ENCODE results near the gene GALK1.

DNA sequence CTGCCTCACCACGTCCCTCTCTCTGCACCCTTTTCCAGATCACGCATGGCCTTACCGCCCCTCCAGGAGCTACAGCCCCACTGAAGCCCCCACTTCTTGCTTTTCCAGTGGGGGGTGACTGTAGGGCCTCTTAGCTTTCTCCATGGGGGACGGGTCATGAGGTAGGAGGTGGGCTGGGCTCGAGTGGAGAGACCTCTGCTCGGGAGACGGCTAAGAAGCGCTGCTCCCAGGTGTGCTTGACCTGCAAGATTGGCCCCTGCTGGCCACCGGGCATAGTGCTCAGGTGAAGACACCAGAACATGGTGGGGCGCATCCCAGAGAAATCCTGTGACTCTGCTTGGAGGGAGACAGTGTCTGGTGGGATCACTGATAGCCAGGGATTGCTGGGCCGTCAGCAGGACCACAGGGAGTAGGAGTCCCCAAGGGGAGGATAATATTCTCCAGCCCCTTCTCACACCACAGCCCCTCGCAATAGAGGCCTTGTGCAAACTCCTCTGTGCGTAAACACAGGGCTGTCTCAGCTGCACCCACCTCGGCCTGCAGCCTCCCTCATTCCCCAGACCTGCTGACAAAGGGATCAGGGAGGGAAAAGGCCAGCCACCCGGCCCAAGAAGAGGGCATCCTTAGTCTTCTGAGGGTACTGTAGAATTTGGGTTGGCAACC, 8.9 kb upstream of the GALK1 start:
- TF ChIP-seq, protein P1, sequence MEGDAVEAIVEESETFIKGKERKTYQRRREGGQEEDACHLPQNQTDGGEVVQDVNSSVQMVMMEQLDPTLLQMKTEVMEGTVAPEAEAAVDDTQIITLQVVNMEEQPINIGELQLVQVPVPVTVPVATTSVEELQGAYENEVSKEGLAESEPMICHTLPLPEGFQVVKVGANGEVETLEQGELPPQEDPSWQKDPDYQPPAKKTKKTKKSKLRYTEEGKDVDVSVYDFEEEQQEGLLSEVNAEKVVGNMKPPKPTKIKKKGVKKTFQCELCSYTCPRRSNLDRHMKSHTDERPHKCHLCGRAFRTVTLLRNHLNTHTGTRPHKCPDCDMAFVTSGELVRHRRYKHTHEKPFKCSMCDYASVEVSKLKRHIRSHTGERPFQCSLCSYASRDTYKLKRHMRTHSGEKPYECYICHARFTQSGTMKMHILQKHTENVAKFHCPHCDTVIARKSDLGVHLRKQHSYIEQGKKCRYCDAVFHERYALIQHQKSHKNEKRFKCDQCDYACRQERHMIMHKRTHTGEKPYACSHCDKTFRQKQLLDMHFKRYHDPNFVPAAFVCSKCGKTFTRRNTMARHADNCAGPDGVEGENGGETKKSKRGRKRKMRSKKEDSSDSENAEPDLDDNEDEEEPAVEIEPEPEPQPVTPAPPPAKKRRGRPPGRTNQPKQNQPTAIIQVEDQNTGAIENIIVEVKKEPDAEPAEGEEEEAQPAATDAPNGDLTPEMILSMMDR (IDR thresholded peaks at IDR 0.05), result no peak
- TF ChIP-seq POLR2A (IDR thresholded peaks at IDR 0.05), result no peak
